Measurements from ENCODE around the gene BTBD7. TPM values are rescaled to one million over a fixed set of nuclear protein-coding genes. Genes with fewer than 3 reads are reported as not detected.

BTBD7 gene
- total RNA-seq, 2 donors from 2014 or later = 42.8 to 48.6 TPM

- H3K9ac ChIP-seq (ENCODE audit: extremely low read depth, low read length, poor library complexity, severe bottlenecking) = no peak overlapping the region
- no peak for TF ChIP-seq CTCF (conservative IDR thresholded peaks at IDR 0.05)
- DNase-seq = no peak
- no peaks in the 10 kb centered on the region for H3K9me3 ChIP-seq (ENCODE audit: control insufficient read depth, low read length)
- no peaks in the 10 kb centered on the region for H3K27me3 Mint-ChIP-seq (ENCODE audit: insufficient read depth)
- H3K4me1 ChIP-seq (ENCODE audit: control insufficient read depth, insufficient read depth, low read length) = no peaks in the 10 kb centered on the region
- no peak overlapping the region for H3K27ac ChIP-seq (ENCODE audit: low read depth, low read length)
- H3K36me3 Mint-ChIP-seq (ENCODE audit: low read depth) = peaks cover 68% of the 10 kb centered on the region
- no peaks in the 10 kb centered on the region for H3K9me3 Mint-ChIP-seq
- H3K36me3 ChIP-seq (ENCODE audit: control insufficient read depth, insufficient read depth, low read length) = peaks cover 91% of the 10 kb centered on the region
- no peaks in the 10 kb centered on the region for H3K27me3 ChIP-seq (ENCODE audit: control insufficient read depth, insufficient read depth, low read length, poor library complexity, severe bottlenecking)
- no peak overlapping the region for H3K4me3 ChIP-seq (ENCODE audit: low read length)
- H3K4me3 Mint-ChIP-seq = no peak overlapping the region
- no peaks in the 10 kb centered on the region for H3K4me1 Mint-ChIP-seq
- H3K27ac Mint-ChIP-seq = no peak overlapping the region
Measured at GRCh38 chr14:93246534-93246933, 86.3 kb downstream of the BTBD7 start.

- no peak overlapping the region for H3K27ac Mint-ChIP-seq
- H3K36me3 Mint-ChIP-seq (ENCODE audit: low read depth) = peaks cover 67% of the 10 kb centered on the region
- Histone ChIP-seq H3K27me3 (ENCODE audit: control insufficient read depth, insufficient read depth, low read length, poor library complexity, severe bottlenecking) (no peaks in the 10 kb centered on the region), H3K9ac (ENCODE audit: extremely low read depth, low read length, poor library complexity, severe bottlenecking) (no peak overlapping the region), H3K9me3 (ENCODE audit: control insufficient read depth, low read length) (no peaks in the 10 kb centered on the region), H3K27ac (ENCODE audit: low read depth, low read length) (no peak overlapping the region), H3K4me1 (ENCODE audit: control insufficient read depth, insufficient read depth, low read length) (no peaks in the 10 kb centered on the region), H3K36me3 (ENCODE audit: control insufficient read depth, insufficient read depth, low read length) (peaks cover 91% of the 10 kb centered on the region), H3K4me3 (ENCODE audit: low read length) (no peak overlapping the region)
- H3K4me1 Mint-ChIP-seq = no peaks in the 10 kb centered on the region
- no peak for TF ChIP-seq CTCF (conservative IDR thresholded peaks at IDR 0.05)
- no peak for DNase-seq
- WGBS, 2 experiments (ENCODE audit: insufficient coverage in 1 of 2, insufficient read length in 1 of 2) = 96 to 98% methylated on average over 7 to 10 of the region's 10 CpGs
- H3K4me3 Mint-ChIP-seq = no peak overlapping the region
- no peaks in the 10 kb centered on the region for H3K27me3 Mint-ChIP-seq (ENCODE audit: insufficient read depth)
- H3K9me3 Mint-ChIP-seq = no peaks in the 10 kb centered on the region
Measured at GRCh38 chr14:93245764-93246420, 86.9 kb downstream of the BTBD7 start.

GRCh38 chr14:93240678-93241000, 92.2 kb downstream of the BTBD7 start:
- Histone ChIP-seq H3K27me3 (ENCODE audit: control insufficient read depth, insufficient read depth, low read length, poor library complexity, severe bottlenecking) (no peaks in the 10 kb centered on the region), H3K9ac (ENCODE audit: extremely low read depth, low read length, poor library complexity, severe bottlenecking) (no peak overlapping the region), H3K4me1 (ENCODE audit: control insufficient read depth, insufficient read depth, low read length) (no peaks in the 10 kb centered on the region), H3K9me3 (ENCODE audit: control insufficient read depth, low read length) (no peaks in the 10 kb centered on the region), H3K4me3 (ENCODE audit: low read length) (no peak overlapping the region), H3K36me3 (ENCODE audit: control insufficient read depth, insufficient read depth, low read length) (peaks cover 57% of the 10 kb centered on the region), H3K27ac (ENCODE audit: low read depth, low read length) (no peak overlapping the region)
- Mint-ChIP-seq H3K36me3 (ENCODE audit: low read depth) (peaks cover 45% of the 10 kb centered on the region), H3K27ac (no peak overlapping the region), H3K4me1 (no peaks in the 10 kb centered on the region), H3K27me3 (ENCODE audit: insufficient read depth) (no peaks in the 10 kb centered on the region), H3K9me3 (no peaks in the 10 kb centered on the region), H3K4me3 (no peak overlapping the region)
- TF ChIP-seq CTCF (conservative IDR thresholded peaks at IDR 0.05) = no peak
- DNase-seq = no peak
- 92 to 100% methylated on average over 2 to 3 of the region's 3 CpGs for WGBS, 2 experiments (ENCODE audit: insufficient coverage in 1 of 2, insufficient read length in 1 of 2)
